OCI-LY3 (cell line): ENCODE results near the gene C2orf68.

Experiments used
- H2AFZ ChIP-seq: fragments of 200-600, 300-600 bp; shearing (Covaris generic); 2 replicates; pipeline ENCODE4 v1.6.0; 2014; ENCODE audit warnings: antibody characterized with exemption, low read depth, low read length
- H3K27ac ChIP-seq: fragments of 200-600, 300-600 bp; sonication (generic); 2 replicates; pipeline ENCODE4 v1.5.1; 2014; ENCODE audit warnings: mild to moderate bottlenecking, low read length, moderate library complexity, mixed read lengths
- H3K27me3 ChIP-seq: fragments of 200-600, 300-600 bp; sonication (generic); 2 replicates; pipeline ENCODE4 v1.6.1; 2014; ENCODE audit warnings: low read depth, low read length, mixed read lengths
- H3K36me3 ChIP-seq: fragments of 200-600, 300-600 bp; sonication (generic); replicated peaks from 2 replicates; pipeline ENCODE3; 2014; ENCODE audit warnings: low read depth, low read length, mixed read lengths
- H3K4me1 ChIP-seq: fragments of 300-600, 200-600 bp; sonication (generic); 2 replicates; pipeline ENCODE4 v1.6.1; 2014; ENCODE audit warnings: low read length, mixed read lengths
- H3K4me2 ChIP-seq: fragments of 200-600, 300-600 bp; sonication (generic); 2 replicates; pipeline ENCODE4 v1.6.1; 2014; ENCODE audit warnings: low read length, mixed read lengths
- H3K4me3 ChIP-seq: fragments of 300-600, 200-600 bp; sonication (generic); 2 replicates; pipeline ENCODE4 v1.5.1; 2014; ENCODE audit warnings: antibody characterized with exemption, mild to moderate bottlenecking, low read length, moderate library complexity
- H3K79me2 ChIP-seq: fragments of 300-600, 200-600 bp; shearing (Covaris generic); 2 replicates; pipeline ENCODE4 v1.6.1; 2014; ENCODE audit warnings: mild to moderate bottlenecking, low read length, mixed read lengths
- H3K9ac ChIP-seq: fragments of 300-600, 200-600 bp; shearing (Covaris generic); 2 replicates; pipeline ENCODE4 v1.6.0; 2014; ENCODE audit warnings: mild to moderate bottlenecking, low read length, moderate library complexity
- H3K9me3 ChIP-seq: fragments of 200-600, 300-600 bp; shearing (Covaris generic); 2 replicates; pipeline ENCODE4 v1.6.1; 2014; ENCODE audit warnings: low read length, mixed read lengths; ENCODE audit not compliant: insufficient read depth
- H4K20me1 ChIP-seq: fragments of 200-600, 300-600 bp; sonication (generic); 2 replicates; pipeline ENCODE4 v1.6.1; 2016; ENCODE audit warnings: low read length, mixed read lengths; ENCODE audit not compliant: insufficient read depth
- CTCF ChIP-seq: fragments of 200-600, 300-600 bp; sonication (generic); IDR thresholded peaks from 2 replicates; pipeline ENCODE4 v1.5.1; 2014; ENCODE audit warnings: antibody characterized with exemption, low read length, low read depth
- EZH2phosphoT487 ChIP-seq: fragments of 200-600 bp; shearing (Covaris generic); IDR thresholded peaks from 2 replicates; pipeline ENCODE4 v1.6.1; 2018; ENCODE audit warnings: antibody characterized with exemption, mixed run types, low read depth

C2orf68 gene

GRCh38 chr2:85558160-85558559 is 53.7 kb downstream of the C2orf68 start:
- TF ChIP-seq EZH2phosphoT487: no peak
- TF ChIP-seq CTCF: no peak
- H3K9me3 ChIP-seq: no peaks in the 10 kb centered on the region

GRCh38 chr2:85557130-85557529 is 54.7 kb downstream of the C2orf68 start:
- Histone ChIP-seq H3K9ac (no peak overlapping the region), H3K27ac (no peak overlapping the region), H2AFZ (no peak overlapping the region), H3K79me2 (peaks cover 30% of the 10 kb centered on the region), H3K36me3 (peaks cover 33% of the 10 kb centered on the region), H4K20me1 (no peaks in the 10 kb centered on the region), H3K4me2 (no peak overlapping the region), H3K27me3 (no peaks in the 10 kb centered on the region), H3K4me3 (no peak overlapping the region), H3K4me1 (peaks cover 11% of the 10 kb centered on the region; the same call in 1 of the 2 replicates), H3K9me3 (no peaks in the 10 kb centered on the region)
- TF ChIP-seq EZH2phosphoT487 (no peak), CTCF (no peak)

More at GRCh38 chr2:85558160-85558559, 53.7 kb downstream of the C2orf68 start:
- Histone ChIP-seq H3K4me1 (peaks cover 11% of the 10 kb centered on the region; the same call in 1 of the 2 replicates), H3K27ac (no peak overlapping the region), H3K4me3 (no peak overlapping the region), H4K20me1 (no peaks in the 10 kb centered on the region), H3K27me3 (no peaks in the 10 kb centered on the region), H3K9ac (no peak overlapping the region), H3K36me3 (peaks cover 25% of the 10 kb centered on the region), H3K4me2 (no peak overlapping the region), H2AFZ (no peak overlapping the region), H3K79me2 (peaks cover 30% of the 10 kb centered on the region)
